Activated CD8-positive, alpha-beta T cell treated with anti-CD3 and anti-CD28 coated beads, Interleukin-2, amount 10 ng/mL, durations not matched to agents 7 days and 5 days (primary cell): Measurements from ENCODE around the gene ODAM. TPM values are rescaled to one million over a fixed set of nuclear protein-coding genes. Genes with fewer than 3 reads are reported as not detected.
"Not testable (repeated sequence)": the region's sequence is repeated elsewhere in the genome, so short reads cannot be mapped to it uniquely, and the experiment has no call there.

ENCODE experiments used
- ATAC-seq: fragments of 150-1000 bp; cut with Tn5 transposase; one replicate; pipeline ENCODE4 v1.10.0; 2021; ENCODE audit warnings: moderate library complexity
- CTCF ChIA-PET: fragments of 350-600 bp; sonication (Branson Sonifier 250); formaldehyde crosslinking; loops from one replicate; lab custom pipeline; 2021; ENCODE audit warnings: antibody characterized with exemption; lab: Charles Lee
- POLR2A ChIA-PET: fragments of 350-600 bp; sonication (Branson Sonifier 250); formaldehyde crosslinking; loops from one replicate; lab custom pipeline; 2021; ENCODE audit warnings: antibody characterized with exemption; lab: Charles Lee
- DNase-seq: peaks from one replicate; pipeline ENCODE4 v3.0.0-alpha.2; 2020
- H3K27ac Mint-ChIP-seq: one replicate; pipeline ENCODE4 v1.8.0; 2021; ENCODE audit warnings: mild to moderate bottlenecking, mixed read lengths
- H3K27me3 Mint-ChIP-seq: one replicate; pipeline ENCODE4 v1.8.0; 2021; ENCODE audit warnings: low read depth, mixed read lengths
- H3K36me3 Mint-ChIP-seq: one replicate; pipeline ENCODE4 v1.8.0; 2021; ENCODE audit warnings: low read depth, mixed read lengths
- H3K4me1 Mint-ChIP-seq: one replicate; pipeline ENCODE4 v1.8.0; 2021; ENCODE audit warnings: low read depth, mixed read lengths
- H3K4me3 Mint-ChIP-seq: one replicate; pipeline ENCODE4 v1.8.0; 2021; ENCODE audit warnings: mild to moderate bottlenecking, mixed read lengths
- H3K9me3 Mint-ChIP-seq: one replicate; pipeline ENCODE4 v1.8.0; 2022; ENCODE audit warnings: mixed read lengths; ENCODE audit not compliant: insufficient read depth
- total RNA-seq, 2 experiments: library from RNA; stranded (reverse); gene quantifications; one replicate each; pipeline ENCODE4 v1.2.3, GENCODE V29; 2021

ODAM gene
- total RNA-seq, 2 experiments from 2014 or later: not detected

DNA sequence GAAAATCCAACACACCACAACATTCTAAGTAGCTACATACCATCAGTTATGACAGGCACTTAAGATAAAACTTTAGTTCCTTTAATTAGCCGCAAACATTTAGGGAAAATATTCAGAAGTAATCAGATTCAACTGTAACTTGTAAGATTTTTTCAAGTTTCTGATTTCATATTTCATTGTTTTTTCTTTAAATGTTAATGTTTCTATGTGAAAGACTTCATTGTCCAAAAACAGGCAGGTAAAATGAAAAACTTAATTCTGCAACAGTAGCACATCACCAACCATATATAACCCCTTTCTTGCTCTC lies 11.6 kb upstream of the ODAM start:
- ATAC-seq (no peak), DNase-seq (no peak)
- Mint-ChIP-seq H3K36me3 (no peaks in the 10 kb centered on the region), H3K27ac (no peak overlapping the region), H3K4me1 (no peaks in the 10 kb centered on the region), H3K9me3 (no peaks in the 10 kb centered on the region), H3K27me3 (no peaks in the 10 kb centered on the region), H3K4me3 (no peak overlapping the region)
- CTCF ChIA-PET: interaction anchor here (0.7 to 1.3 kb wide), 4 partner anchors 9 to 496 kb away, joined by 3 to 7 read pairs (median 4); no protein-coding TSS in a partner anchor
- POLR2A ChIA-PET: no interaction called here

DNA sequence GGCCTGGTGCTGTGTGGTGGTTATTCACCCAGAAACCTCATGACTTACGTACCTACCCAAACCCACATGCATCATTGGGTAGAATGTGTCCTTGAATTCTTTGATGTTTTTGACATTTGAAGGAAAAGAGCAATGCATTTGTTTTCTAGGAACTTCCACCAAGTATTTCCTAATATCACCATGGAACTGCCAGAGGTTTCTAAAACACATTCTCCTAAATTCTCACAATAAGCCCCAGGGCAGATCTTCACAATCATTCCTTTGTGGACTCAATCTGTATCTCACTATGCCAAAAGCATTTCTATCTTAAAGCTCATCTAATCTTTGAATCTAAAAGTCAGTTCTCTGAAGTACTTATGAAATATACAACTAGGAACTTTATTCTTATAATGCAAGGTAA lies 8.3 kb upstream of the ODAM start:
- ChIA-PET POLR2A (no interaction called here), CTCF (no interaction called here)
- no peaks in the 10 kb centered on the region for H3K36me3 Mint-ChIP-seq
- no peak overlapping the region for H3K27ac Mint-ChIP-seq
- H3K9me3 Mint-ChIP-seq: no peaks in the 10 kb centered on the region
- no peaks in the 10 kb centered on the region for H3K4me1 Mint-ChIP-seq
- ATAC-seq: no peak
- no peaks in the 10 kb centered on the region for H3K27me3 Mint-ChIP-seq
- H3K4me3 Mint-ChIP-seq: no peak overlapping the region
- no peak for DNase-seq

DNA sequence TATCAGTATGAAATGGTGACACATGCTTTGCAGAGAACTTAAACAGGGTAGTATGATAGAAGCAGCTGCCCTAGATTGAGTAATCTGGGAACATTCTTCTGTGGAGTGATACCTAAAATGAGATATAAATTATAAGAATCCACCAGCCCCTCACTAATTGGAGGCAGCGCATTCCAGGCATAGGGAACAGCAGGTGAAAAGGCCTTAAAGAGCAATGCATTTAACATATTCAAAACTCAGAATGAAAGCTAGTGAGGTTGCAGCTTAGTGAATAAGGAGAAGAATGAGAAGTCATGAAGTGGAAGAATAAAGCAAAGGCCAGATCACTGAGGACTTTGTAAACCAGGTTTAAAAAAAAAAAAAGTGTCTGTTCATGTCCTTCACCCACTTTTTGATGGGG lies 4.9 kb upstream of the ODAM start:
- H3K4me3 Mint-ChIP-seq: no peak overlapping the region
- POLR2A ChIA-PET: no interaction called here
- ATAC-seq (no peak), DNase-seq (no peak)
- no peaks in the 10 kb centered on the region for H3K27me3 Mint-ChIP-seq
- no peaks in the 10 kb centered on the region for H3K9me3 Mint-ChIP-seq
- H3K36me3 Mint-ChIP-seq: no peaks in the 10 kb centered on the region
- CTCF ChIA-PET: interaction anchor here (0.6 kb wide), 1 partner anchor 1815 kb away, joined by 4 read pairs; no protein-coding TSS in a partner anchor
- H3K27ac Mint-ChIP-seq: no peak overlapping the region
- no peaks in the 10 kb centered on the region for H3K4me1 Mint-ChIP-seq

DNA sequence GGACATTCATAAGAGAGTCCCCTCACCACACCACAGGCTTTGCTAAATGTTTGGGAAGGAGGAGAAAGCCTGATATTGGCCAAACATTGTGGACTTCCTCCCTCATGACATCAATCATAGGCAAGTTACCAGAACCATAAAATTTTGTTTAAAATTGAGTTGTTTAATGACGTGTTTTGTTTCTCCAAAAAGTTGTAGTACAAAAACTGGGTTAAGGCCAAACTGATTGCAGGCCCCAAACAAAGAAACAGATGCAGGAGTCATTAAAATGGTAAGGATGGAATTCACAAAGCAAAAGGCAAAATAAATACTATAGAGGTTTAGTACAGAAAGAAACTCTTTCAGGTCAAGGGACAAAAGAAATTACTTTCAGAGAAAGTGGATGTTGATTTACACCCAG lies 3.9 kb upstream of the ODAM start:
- H3K36me3 Mint-ChIP-seq: no peaks in the 10 kb centered on the region
- no peaks in the 10 kb centered on the region for H3K27me3 Mint-ChIP-seq
- DNase-seq: no peak
- no peak overlapping the region for H3K4me3 Mint-ChIP-seq
- no peaks in the 10 kb centered on the region for H3K9me3 Mint-ChIP-seq
- ATAC-seq: no peak
- H3K4me1 Mint-ChIP-seq: no peaks in the 10 kb centered on the region
- CTCF ChIA-PET: no interaction called here
- H3K27ac Mint-ChIP-seq: no peak overlapping the region
- POLR2A ChIA-PET: interaction anchor here (0.5 kb wide), 1 partner anchor 74 kb away, joined by 3 read pairs; no protein-coding TSS in a partner anchor

DNA sequence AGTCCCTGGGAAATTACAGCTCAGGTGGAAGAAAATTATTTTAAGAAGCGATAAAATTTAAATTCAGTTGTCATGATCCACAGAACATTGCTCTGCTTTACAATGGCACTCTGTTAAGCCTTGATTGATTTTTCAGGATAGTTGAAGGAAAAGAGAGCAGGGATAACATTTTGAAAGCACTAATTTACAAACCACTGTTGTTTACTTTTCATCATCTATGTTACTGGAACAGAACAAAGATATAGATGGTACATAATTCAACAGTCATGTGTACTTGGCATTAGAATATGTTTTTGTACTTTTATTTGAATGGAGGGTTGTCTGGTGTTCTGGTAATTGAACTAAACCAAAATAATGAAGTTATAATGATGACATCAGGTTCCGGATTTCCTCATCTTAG lies 2.6 kb upstream of the ODAM start:
- H3K27me3 Mint-ChIP-seq: no peaks in the 10 kb centered on the region
- H3K4me3 Mint-ChIP-seq: no peak overlapping the region
- H3K4me1 Mint-ChIP-seq: no peaks in the 10 kb centered on the region
- no peak overlapping the region for H3K27ac Mint-ChIP-seq
- no peaks in the 10 kb centered on the region for H3K9me3 Mint-ChIP-seq
- DNase-seq: no peak
- ChIA-PET POLR2A (no interaction called here), CTCF (interaction anchor here (0.7 kb wide), 1 partner anchor 9 kb away, joined by 4 read pairs; no protein-coding TSS in a partner anchor)
- no peak for ATAC-seq
- no peaks in the 10 kb centered on the region for H3K36me3 Mint-ChIP-seq

DNA sequence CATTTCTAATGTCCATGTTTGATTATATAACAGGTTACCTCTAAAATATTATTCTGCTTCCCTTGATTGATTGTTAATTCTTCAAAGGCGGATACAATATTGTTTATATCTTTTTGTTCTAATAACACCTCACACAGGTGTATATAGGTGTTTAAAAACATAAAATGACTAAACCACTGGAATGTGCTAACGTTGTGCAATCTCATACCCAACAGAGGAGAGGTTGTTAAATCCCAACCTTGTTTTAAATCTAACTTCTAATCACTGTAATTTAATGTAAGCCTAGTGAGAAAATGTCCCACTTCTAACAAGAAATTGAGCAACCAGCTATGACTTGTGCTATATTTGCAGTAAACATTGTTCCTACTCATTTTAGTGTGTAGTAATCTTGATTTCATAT lies 1.3 kb downstream of the ODAM start:
- no peaks in the 10 kb centered on the region for H3K27me3 Mint-ChIP-seq
- H3K27ac Mint-ChIP-seq: no peak overlapping the region
- H3K4me3 Mint-ChIP-seq: no peak overlapping the region
- ATAC-seq: no peak
- H3K36me3 Mint-ChIP-seq: no peaks in the 10 kb centered on the region
- ChIA-PET CTCF (no interaction called here), POLR2A (no interaction called here)
- no peak for DNase-seq
- no peaks in the 10 kb centered on the region for H3K9me3 Mint-ChIP-seq
- no peaks in the 10 kb centered on the region for H3K4me1 Mint-ChIP-seq

DNA sequence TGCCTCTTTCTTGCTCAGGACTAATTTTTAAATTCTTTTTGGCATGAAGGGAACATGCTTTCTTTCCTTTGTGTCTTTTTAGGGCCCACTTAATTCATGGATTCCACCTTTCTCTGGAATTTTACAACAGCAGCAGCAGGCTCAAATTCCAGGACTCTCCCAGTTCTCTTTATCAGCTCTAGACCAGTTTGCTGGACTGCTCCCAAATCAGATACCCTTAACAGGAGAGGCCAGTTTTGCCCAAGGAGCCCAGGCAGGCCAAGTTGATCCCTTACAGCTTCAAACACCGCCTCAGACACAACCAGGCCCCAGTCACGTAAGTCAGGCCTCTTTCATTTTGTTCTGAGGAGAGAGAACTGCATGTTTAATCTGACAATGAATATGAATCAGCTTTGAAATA lies 2.3 kb downstream of the ODAM start:
- Mint-ChIP-seq H3K9me3 (no peaks in the 10 kb centered on the region), H3K27ac (no peak overlapping the region), H3K4me1 (no peaks in the 10 kb centered on the region), H3K4me3 (no peak overlapping the region), H3K36me3 (no peaks in the 10 kb centered on the region), H3K27me3 (no peaks in the 10 kb centered on the region)
- no peak for DNase-seq
- ChIA-PET CTCF (interaction anchor here (1.3 kb wide), 1 partner anchor 16 kb away, joined by 3 read pairs; no protein-coding TSS in a partner anchor), POLR2A (no interaction called here)
- no peak for ATAC-seq

DNA sequence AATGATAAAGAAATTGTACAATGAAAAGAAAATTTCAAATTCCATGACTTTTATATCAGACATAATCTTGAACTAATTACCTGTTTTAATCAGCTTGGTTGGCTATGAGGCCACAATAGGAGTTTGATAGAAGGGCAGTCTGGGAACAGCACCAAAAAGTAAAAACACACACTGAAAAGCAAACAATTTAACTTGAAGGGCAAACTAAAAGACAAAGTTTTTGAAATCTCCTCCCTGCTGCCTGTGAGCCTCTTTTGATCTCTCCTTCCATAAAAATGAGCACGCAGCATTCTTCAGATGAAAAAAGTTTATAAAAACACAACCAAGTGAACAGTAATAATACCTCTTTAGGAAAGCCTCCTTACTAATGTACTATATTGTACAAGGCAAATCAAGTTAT lies 8.1 kb downstream of the ODAM start:
- CTCF ChIA-PET: no interaction called here
- POLR2A ChIA-PET: no interaction called here
- Mint-ChIP-seq H3K4me1 (no peaks in the 10 kb centered on the region), H3K4me3 (no peak overlapping the region), H3K9me3 (no peaks in the 10 kb centered on the region), H3K27ac (no peak overlapping the region), H3K36me3 (no peaks in the 10 kb centered on the region), H3K27me3 (no peaks in the 10 kb centered on the region)
- ATAC-seq (no peak), DNase-seq (no peak)

DNA sequence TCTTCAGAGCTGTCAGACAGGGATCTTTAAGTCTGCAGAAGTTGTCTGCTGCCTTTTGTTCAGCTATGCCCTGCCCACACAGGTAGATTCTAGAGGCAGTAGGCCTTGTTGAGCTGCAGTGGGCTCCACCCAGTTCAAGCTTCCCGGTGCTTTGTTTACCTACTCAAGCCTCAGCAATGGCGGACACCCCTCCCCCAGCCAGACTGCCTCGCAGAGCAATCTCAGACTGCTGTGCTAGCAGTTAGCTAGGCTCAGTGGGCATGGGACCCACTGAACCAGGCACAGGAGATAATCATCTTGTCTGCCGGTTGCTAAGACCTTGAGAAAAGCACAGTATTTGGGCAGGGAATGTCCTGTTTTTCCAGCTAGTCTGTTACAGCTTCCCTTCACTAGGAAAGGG lies 17.2 kb downstream of the ODAM start:
- POLR2A ChIA-PET: not testable (repeated sequence)

DNA sequence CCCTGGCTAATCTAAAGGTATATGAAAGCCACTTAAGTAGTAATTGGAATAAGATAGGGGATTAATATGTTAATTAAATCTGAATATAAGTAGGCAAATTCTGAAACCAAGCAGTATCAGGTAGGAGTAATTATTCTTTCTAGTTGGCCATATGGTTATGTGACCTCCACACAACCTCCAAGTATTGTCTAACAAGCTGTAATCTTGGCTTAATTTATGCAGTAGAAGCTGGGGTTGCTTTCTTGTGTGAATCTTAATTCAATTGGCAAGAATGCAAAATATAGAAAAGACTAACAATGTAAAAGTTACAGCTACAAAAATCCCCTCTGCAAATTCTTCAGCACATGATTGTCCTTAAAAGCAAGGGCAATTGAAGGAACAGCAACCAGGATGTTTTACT lies 20.6 kb downstream of the ODAM start:
- H3K4me1 Mint-ChIP-seq, POLR2A ChIA-PET, H3K27ac Mint-ChIP-seq, CTCF ChIA-PET, H3K36me3 Mint-ChIP-seq, H3K27me3 Mint-ChIP-seq, H3K9me3 Mint-ChIP-seq, ATAC-seq, DNase-seq, H3K4me3 Mint-ChIP-seq: not testable (repeated sequence)

More for the DNA sequence above, 17.2 kb downstream of the ODAM start:
- DNase-seq, H3K4me1 Mint-ChIP-seq, H3K9me3 Mint-ChIP-seq, CTCF ChIA-PET, ATAC-seq, H3K27ac Mint-ChIP-seq, H3K4me3 Mint-ChIP-seq, H3K36me3 Mint-ChIP-seq, H3K27me3 Mint-ChIP-seq: not testable (repeated sequence)

DNA sequence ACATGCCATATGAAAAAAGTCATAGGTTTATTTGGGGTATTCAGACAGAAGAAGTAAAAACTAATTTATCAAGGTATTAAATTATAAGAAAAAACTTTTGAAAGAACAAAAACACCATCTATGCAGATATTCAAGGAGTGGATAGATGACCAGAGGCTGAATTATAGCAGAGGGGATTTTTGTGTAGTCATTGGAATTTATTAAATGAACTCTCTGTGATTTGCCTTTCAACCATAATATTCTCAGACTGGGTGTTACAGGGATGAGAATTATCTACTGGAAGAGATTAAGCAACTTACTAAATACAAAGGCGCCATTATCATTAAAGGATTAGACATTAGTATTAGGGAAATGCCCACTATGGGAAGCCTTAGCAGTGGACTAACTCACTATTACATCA lies 21.0 kb downstream of the ODAM start:
- POLR2A ChIA-PET, H3K4me1 Mint-ChIP-seq, H3K27me3 Mint-ChIP-seq, ATAC-seq, CTCF ChIA-PET, H3K27ac Mint-ChIP-seq, DNase-seq, H3K9me3 Mint-ChIP-seq, H3K4me3 Mint-ChIP-seq, H3K36me3 Mint-ChIP-seq: not testable (repeated sequence)

DNA sequence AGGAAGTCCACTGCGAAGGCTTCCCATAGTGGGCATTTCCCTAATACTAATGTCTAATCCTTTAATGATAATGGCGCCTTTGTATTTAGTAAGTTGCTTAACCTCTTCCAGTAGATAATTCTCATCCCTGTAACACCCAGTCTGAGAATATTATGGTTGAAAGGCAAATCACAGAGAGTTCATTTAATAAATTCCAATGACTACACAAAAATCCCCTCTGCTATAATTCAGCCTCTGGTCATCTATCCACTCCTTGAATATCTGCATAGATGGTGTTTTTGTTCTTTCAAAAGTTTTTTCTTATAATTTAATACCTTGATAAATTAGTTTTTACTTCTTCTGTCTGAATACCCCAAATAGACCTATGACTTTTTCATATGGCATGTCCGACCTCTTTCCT lies 25.9 kb downstream of the ODAM start:
- ATAC-seq, H3K4me1 Mint-ChIP-seq, CTCF ChIA-PET, H3K27ac Mint-ChIP-seq, DNase-seq, POLR2A ChIA-PET, H3K4me3 Mint-ChIP-seq, H3K9me3 Mint-ChIP-seq, H3K36me3 Mint-ChIP-seq, H3K27me3 Mint-ChIP-seq: not testable (repeated sequence)

DNA sequence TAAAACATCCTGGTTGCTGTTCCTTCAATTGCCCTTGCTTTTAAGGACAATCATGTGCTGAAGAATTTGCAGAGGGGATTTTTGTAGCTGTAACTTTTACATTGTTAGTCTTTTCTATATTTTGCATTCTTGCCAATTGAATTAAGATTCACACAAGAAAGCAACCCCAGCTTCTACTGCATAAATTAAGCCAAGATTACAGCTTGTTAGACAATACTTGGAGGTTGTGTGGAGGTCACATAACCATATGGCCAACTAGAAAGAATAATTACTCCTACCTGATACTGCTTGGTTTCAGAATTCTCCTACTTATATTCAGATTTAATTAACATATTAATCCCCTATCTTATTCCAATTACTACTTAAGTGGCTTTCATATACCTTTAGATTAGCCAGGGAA lies 26.3 kb downstream of the ODAM start:
- H3K27ac Mint-ChIP-seq, H3K27me3 Mint-ChIP-seq, ATAC-seq, H3K36me3 Mint-ChIP-seq, H3K4me3 Mint-ChIP-seq, CTCF ChIA-PET, POLR2A ChIA-PET, H3K4me1 Mint-ChIP-seq, H3K9me3 Mint-ChIP-seq, DNase-seq: not testable (repeated sequence)
